ENCODE data around the gene OR5B2. TPM values are rescaled to one million over a fixed set of nuclear protein-coding genes. Genes with fewer than 3 reads are reported as not detected.

OR5B2 gene
- total RNA-seq, 4 donors from 2014 or later = not detected

DNA sequence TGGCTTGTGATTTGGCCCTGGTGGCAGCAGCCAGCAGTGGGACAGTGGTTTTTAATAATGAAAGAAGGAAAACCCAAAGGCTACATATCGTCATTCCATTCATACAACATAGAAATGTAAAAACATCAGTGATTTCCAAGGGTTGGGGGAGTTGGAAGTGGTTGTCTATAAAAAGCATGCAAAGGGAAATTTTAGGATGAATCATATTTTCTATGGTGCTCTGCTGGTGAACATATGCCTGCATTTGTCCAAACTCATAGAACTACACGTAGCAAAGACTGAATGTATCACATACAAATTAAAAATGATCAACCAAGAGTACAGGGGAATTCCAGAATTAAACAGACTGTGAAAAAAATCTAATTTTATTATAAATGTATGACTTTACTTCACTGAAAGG is 32.3 kb downstream of the OR5B2 start:
- Histone ChIP-seq H3K27ac (no peak overlapping the region), H3K4me1 (no peaks in the 10 kb centered on the region), H3K4me3 (no peak overlapping the region), H3K9me3 (peaks cover 0 to 2% (median 0%) of the 10 kb centered on the region in 3 donors), H3K27me3 (no peaks in the 10 kb centered on the region), H3K36me3 (no peaks in the 10 kb centered on the region)
- intact Hi-C loops (cut with DNase I; ENCODE audit: low total_unique reads) = no loop called here
- ATAC-seq = no peak
- TF ChIP-seq, protein P1, sequence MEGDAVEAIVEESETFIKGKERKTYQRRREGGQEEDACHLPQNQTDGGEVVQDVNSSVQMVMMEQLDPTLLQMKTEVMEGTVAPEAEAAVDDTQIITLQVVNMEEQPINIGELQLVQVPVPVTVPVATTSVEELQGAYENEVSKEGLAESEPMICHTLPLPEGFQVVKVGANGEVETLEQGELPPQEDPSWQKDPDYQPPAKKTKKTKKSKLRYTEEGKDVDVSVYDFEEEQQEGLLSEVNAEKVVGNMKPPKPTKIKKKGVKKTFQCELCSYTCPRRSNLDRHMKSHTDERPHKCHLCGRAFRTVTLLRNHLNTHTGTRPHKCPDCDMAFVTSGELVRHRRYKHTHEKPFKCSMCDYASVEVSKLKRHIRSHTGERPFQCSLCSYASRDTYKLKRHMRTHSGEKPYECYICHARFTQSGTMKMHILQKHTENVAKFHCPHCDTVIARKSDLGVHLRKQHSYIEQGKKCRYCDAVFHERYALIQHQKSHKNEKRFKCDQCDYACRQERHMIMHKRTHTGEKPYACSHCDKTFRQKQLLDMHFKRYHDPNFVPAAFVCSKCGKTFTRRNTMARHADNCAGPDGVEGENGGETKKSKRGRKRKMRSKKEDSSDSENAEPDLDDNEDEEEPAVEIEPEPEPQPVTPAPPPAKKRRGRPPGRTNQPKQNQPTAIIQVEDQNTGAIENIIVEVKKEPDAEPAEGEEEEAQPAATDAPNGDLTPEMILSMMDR (IDR thresholded peaks at IDR 0.05 in 4 of 5, conservative IDR thresholded peaks at IDR 0.05 in 1 of 5) = no peak
- no peak for TF ChIP-seq POLR2A (IDR thresholded peaks at IDR 0.05)
- in situ Hi-C loops (cut with MboI; ENCODE audit: low sequenced_read_pairs in 4 of 4) = no loop called here
- DNase-seq = no peak

DNA sequence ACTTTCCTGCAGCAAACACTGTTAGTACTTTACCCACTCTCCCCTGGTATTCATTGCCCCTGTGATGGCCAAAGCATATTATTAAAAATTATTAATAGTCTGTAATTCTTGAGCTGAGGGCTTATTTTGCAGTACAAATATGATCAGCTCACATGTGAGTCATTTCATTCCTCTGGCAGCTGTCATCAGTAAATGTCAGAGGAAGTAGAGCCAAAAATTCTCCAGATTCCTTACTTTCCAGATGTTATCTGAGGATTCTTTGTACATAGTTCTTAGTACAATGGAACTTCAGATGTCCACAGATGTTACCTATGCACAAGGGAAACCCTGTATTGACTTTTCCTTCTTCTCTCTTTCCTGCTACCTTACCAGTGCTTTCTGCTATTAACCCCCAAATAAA is 33.7 kb downstream of the OR5B2 start:
- Histone ChIP-seq H3K27me3 (no peaks in the 10 kb centered on the region), H3K9me3 (peaks cover 0 to 2% (median 0%) of the 10 kb centered on the region in 3 donors), H3K27ac (no peak overlapping the region), H3K4me3 (no peak overlapping the region), H3K36me3 (no peaks in the 10 kb centered on the region), H3K4me1 (no peaks in the 10 kb centered on the region)
- in situ Hi-C loops (cut with MboI; ENCODE audit: low sequenced_read_pairs in 4 of 4) = no loop called here
- DNase-seq (no peak), ATAC-seq (no peak)
- intact Hi-C loops (cut with DNase I; ENCODE audit: low total_unique reads) = no loop called here
- TF ChIP-seq, protein P1 (IDR thresholded peaks at IDR 0.05 in 4 of 5, conservative IDR thresholded peaks at IDR 0.05 in 1 of 5) = no peak
- TF ChIP-seq POLR2A (IDR thresholded peaks at IDR 0.05) = no peak

DNA sequence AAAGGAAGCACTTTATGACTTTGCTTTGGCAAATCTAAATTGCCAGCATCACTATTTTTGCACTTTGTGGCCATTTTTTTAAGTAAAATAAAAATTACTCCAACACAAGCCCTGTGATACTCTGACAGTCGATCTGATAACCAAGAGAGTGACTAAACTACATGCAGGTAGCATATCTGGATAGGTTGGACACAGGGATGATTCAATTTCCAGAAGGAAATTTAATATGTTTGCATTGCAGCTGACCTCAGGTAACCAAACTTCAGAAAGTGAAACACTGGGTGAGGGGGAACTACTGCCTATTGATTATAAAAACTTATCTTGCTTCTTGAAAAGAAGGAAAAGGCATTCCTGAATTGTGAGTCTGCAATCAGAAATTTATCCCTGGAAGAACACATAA is 35.2 kb downstream of the OR5B2 start:
- in situ Hi-C loops (cut with MboI; ENCODE audit: low sequenced_read_pairs in 4 of 4) (no loop called here), intact Hi-C loops (cut with DNase I; ENCODE audit: low total_unique reads) (no loop called here)
- Histone ChIP-seq H3K4me3 (no peak overlapping the region), H3K36me3 (no peaks in the 10 kb centered on the region), H3K9me3 (peaks cover 0 to 2% (median 0%) of the 10 kb centered on the region in 3 donors), H3K4me1 (no peaks in the 10 kb centered on the region), H3K27me3 (no peaks in the 10 kb centered on the region), H3K27ac (no peak overlapping the region)
- ATAC-seq = no peak
- no peak for TF ChIP-seq POLR2A (IDR thresholded peaks at IDR 0.05)
- TF ChIP-seq, protein P1 (IDR thresholded peaks at IDR 0.05 in 4 of 5, conservative IDR thresholded peaks at IDR 0.05 in 1 of 5) = no peak
- DNase-seq = no peak

DNA sequence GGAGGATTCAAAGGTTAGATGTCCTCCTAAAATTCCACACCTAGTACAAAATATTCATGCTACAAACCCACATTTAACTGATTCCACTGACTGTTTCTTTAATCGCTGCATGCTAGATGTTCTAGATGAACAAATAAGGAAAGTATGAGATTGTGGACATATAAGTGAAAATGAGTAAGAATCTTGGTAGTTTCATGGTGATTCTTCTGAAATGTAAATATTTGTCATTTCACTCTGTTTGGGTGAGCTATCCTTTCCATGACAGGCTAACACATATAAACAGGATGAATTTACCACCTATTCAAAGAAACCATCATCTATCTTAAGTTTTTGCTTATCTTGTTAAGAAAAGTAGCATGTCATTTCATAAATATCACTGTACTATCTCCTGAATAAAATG is 36.0 kb downstream of the OR5B2 start:
- H3K36me3 ChIP-seq = no peaks in the 10 kb centered on the region
- H3K4me3 ChIP-seq = no peak overlapping the region
- ATAC-seq (no peak), DNase-seq (no peak)
- no peak overlapping the region for H3K27ac ChIP-seq
- H3K27me3 ChIP-seq = no peaks in the 10 kb centered on the region
- peaks cover 0 to 2% (median 0%) of the 10 kb centered on the region in 3 donors for H3K9me3 ChIP-seq
- intact Hi-C loops (cut with DNase I; ENCODE audit: low total_unique reads) = no loop called here
- no peaks in the 10 kb centered on the region for H3K4me1 ChIP-seq
- no peak for TF ChIP-seq POLR2A (IDR thresholded peaks at IDR 0.05)
- TF ChIP-seq, protein P1 (IDR thresholded peaks at IDR 0.05 in 4 of 5, conservative IDR thresholded peaks at IDR 0.05 in 1 of 5) = no peak
- in situ Hi-C loops (cut with MboI; ENCODE audit: low sequenced_read_pairs in 4 of 4) = no loop called here

DNA sequence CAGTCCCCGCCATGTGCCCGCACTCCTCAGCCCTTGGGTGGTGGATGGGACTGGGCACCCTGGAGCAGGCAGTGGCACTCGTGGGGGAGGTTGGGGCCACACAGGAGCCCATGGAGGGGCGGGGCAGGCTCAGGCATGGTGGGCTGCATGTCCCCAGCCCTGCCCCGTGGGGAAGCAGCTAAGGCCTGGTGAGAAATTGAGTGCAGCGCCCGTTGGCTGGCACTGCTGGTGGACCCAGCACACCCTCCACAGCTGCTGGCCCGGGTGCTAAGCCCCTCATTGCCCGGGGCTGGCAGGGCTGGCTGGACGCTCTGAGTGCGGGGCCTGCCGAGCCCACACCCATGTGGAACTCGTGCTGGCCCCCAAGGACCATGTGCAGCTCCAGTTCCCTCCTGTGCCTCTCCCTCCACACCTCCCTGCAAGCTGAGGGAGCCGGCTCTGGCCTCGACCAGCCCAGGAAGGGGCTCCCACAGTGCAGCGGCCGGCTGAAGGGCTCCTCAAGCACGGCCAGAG is 37.3 kb downstream of the OR5B2 start:
- H3K4me1 ChIP-seq = no peaks in the 10 kb centered on the region
- H3K4me3 ChIP-seq = no peak overlapping the region
- in situ Hi-C loops (cut with MboI; ENCODE audit: low sequenced_read_pairs in 4 of 4) (no loop called here), intact Hi-C loops (cut with DNase I; ENCODE audit: low total_unique reads) (no loop called here)
- ATAC-seq (no peak), DNase-seq (no peak)
- H3K27me3 ChIP-seq = no peaks in the 10 kb centered on the region
- no peak overlapping the region for H3K27ac ChIP-seq
- no peaks in the 10 kb centered on the region for H3K36me3 ChIP-seq
- TF ChIP-seq, protein P1 (IDR thresholded peaks at IDR 0.05 in 4 of 5, conservative IDR thresholded peaks at IDR 0.05 in 1 of 5) = no peak
- TF ChIP-seq POLR2A (IDR thresholded peaks at IDR 0.05) = no peak
- H3K9me3 ChIP-seq = peaks cover 0 to 2% (median 0%) of the 10 kb centered on the region in 3 donors

Data from gastrocnemius medialis (tissue), 4 donors.